Activated CD8-positive, alpha-beta memory T cell treated with anti-CD3 and anti-CD28 coated beads, Interleukin-2, amount 50 U/mL, for 1 hour (primary cell): ENCODE results near the gene STK38L.

ENCODE experiments used
- DNase-seq: peaks from one replicate; pipeline ENCODE4 v3.0.0-alpha.2; 2020; ENCODE audit errors: extremely low read depth

Gene STK38L

GRCh38 chr12:27316947-27317346 lies 72.9 kb downstream of the STK38L start:
- DNase-seq: no peak

- DNase-seq: no peak
Measured at GRCh38 chr12:27319409-27319808, 75.3 kb downstream of the STK38L start.

- DNase-seq: no peak
Measured at GRCh38 chr12:27319848-27320247, 75.8 kb downstream of the STK38L start.

- no peak for DNase-seq
Measured at GRCh38 chr12:27324530-27324929, 80.4 kb downstream of the STK38L start.

GRCh38 chr12:27330846-27331245 lies 86.8 kb downstream of the STK38L start:
- no peak for DNase-seq

GRCh38 chr12:27331291-27331926 lies 87.3 kb downstream of the STK38L start:
- DNase-seq: no peak

GRCh38 chr12:27331927-27332324 lies 87.8 kb downstream of the STK38L start:
- no peak for DNase-seq

- no peak for DNase-seq
Measured at GRCh38 chr12:27332407-27332713, 88.3 kb downstream of the STK38L start.

GRCh38 chr12:27332714-27333402 lies 88.8 kb downstream of the STK38L start, which contains the start of gene BMAL2:
Gene BMAL2, plus strand, starts transcription at chr12:27332836. Its CDS starts 237 bp downstream, at chr12:27333073.
- no peak for DNase-seq

- DNase-seq: no peak
Measured at GRCh38 chr12:27333403-27334009, 89.4 kb downstream of the STK38L start.

- DNase-seq: no peak
Measured at GRCh38 chr12:27334042-27334720, 90.1 kb downstream of the STK38L start.

- no peak for DNase-seq
Measured at GRCh38 chr12:27334721-27335082, 90.6 kb downstream of the STK38L start.

- no peak for DNase-seq
Measured at GRCh38 chr12:27335364-27336281, 91.5 kb downstream of the STK38L start.

- DNase-seq: no peak
Measured at GRCh38 chr12:27336282-27336653, 92.2 kb downstream of the STK38L start.

GRCh38 chr12:27337376-27337775 lies 93.3 kb downstream of the STK38L start:
- no peak for DNase-seq

- DNase-seq: no peak
Measured at GRCh38 chr12:27338473-27338872, 94.4 kb downstream of the STK38L start.

- DNase-seq: no peak
Measured at GRCh38 chr12:27340971-27341370, 96.9 kb downstream of the STK38L start.

GRCh38 chr12:27342536-27342935 lies 98.5 kb downstream of the STK38L start:
- DNase-seq: no peak

GRCh38 chr12:27343255-27344000 lies 99.3 kb downstream of the STK38L start:
- no peak for DNase-seq

- DNase-seq: no peak
Measured at GRCh38 chr12:27344246-27344645, 100.2 kb downstream of the STK38L start.

- no peak for DNase-seq
Measured at GRCh38 chr12:27344760-27345159, 100.7 kb downstream of the STK38L start.
